GM21360 (cell line): Measurements from ENCODE around the gene CARMIL3.

Experiments used
- ATAC-seq: cut with Tn5 transposase; IDR thresholded peaks from one replicate; pipeline ENCODE4 v1.9.1; 2021; ENCODE audit warnings: mild to moderate bottlenecking, moderate library complexity; ENCODE audit not compliant: unreplicated experiment

The CARMIL3 gene

GRCh38 chr14:24062216-24062980 lies 10.6 kb downstream of the CARMIL3 start:
- no peak for ATAC-seq

DNA sequence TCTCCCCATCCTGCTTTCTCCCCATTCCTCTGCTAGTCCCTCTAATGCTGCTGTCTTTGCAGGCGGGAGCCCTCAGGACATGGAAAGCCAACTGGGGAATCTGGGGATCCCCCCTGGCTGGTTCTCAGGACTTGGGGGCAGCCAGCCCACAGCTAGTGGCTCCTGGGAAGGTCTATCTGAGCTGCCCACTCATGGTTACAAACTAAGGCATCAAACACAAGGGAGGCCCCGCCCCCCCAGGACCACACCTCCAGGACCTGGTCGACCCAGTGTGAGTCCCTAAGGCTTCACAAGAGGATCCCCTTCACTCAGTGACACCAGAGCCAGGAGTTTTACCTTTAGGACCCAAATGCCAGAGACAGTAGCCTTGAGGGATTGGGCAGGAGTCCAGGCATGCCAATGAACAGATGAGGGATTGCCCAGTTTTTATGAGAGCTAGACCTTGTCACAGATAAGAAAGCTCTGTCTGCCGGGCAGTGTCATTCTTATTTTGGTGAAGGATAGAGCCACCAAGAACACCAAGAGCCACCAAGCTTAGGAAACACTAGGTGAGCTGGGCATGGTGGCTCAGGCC lies 11.5 kb downstream of the CARMIL3 start:
- ATAC-seq: no peak

DNA sequence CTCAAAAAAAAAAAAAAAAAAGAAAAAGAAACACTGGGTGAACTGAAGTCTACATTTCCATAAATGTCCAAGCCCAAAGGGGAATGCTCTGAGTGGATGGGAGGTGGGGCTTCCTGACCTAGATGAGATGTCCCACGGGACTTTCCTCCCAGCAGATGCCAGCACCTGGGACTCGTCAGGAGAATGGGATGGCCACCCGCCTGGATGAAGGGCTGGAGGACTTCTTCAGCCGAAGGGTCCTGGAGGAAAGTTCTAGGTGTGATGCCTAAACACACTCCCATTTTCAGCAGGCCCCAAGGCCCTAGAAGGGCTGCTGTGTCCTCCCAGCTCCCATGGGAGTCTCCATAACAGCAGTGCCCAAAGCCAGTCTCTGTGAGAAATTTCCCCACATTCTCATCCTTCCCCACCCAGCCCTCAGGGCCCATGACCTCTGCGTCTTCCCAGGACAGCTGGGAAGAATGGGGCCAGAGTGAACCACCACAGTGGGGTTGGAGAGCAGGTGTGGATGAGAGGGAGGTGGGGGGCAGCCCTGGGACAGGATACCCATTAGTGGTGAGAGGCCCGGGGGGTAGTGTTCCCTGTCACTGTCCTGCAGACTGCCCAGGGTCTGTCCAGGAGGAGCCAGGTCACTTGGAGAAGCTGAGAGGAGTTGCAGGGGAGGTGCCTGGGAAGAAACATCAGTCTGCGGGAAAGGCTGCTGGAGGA lies 12.4 kb downstream of the CARMIL3 start:
- no peak for ATAC-seq

GRCh38 chr14:24064856-24065255 lies 13.0 kb downstream of the CARMIL3 start:
- no peak for ATAC-seq

DNA sequence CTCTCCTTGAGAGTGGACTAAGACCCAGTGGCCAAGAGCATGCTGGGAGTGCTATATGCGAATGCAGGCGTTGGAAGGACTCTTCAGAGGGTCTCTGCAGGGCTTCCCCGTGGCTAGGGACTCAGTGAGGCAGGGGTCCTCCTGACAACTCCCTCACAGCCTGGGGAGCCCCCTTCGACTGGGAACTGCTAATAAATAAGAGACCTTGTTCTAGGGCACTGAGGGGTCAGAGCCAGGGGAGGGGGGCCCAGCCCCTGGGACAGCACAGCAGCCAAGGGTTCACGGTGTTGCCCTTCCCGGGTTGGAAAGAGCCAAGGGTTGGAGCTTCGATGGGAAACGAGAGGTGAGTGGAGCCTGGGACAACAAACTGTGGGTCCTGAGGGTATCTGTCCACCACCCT lies 13.6 kb downstream of the CARMIL3 start:
- ATAC-seq: no peak

DNA sequence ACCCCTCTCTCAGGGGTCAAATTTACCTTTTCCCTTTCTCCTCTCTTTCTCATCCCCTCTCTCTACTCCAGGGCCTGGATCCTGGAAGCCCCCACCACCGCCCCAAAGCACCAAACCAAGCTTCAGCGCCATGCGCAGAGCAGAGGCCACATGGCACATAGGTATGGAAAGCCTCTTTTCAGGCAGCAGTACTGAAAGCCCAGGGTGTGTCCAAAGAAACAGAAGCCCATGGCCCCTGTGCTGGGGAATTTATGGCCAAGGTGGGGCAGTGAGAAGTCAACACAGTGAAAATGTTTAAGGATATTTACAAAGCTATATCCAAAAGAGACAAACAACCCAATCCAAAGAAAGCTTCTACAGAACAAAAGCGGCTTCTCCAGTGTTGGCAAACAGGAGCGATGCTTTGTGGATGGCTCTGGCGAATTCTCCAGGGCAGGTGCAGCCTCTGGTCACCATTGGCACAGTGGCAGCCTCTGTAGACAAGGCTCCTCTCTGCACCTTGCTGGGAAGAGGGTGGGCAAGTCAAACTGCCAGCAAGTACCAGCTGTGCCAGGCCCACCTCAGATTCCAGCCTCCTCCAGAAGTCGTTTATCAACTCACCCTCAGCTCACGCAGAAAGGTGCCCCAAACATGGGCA lies 14.8 kb downstream of the CARMIL3 start:
- no peak for ATAC-seq

- no peak for ATAC-seq
These were observed 15.6 kb downstream of the CARMIL3 start for GRCh38 chr14:24067133-24068082.

GRCh38 chr14:24068711-24069410 lies 17.1 kb downstream of the CARMIL3 start:
- ATAC-seq: no peak

- ATAC-seq: no peak
These were observed 17.6 kb downstream of the CARMIL3 start for GRCh38 chr14:24069411-24069735.

GRCh38 chr14:24070285-24071143 lies 18.7 kb downstream of the CARMIL3 start:
- ATAC-seq: no peak

- ATAC-seq: no peak
These were observed 19.4 kb downstream of the CARMIL3 start, which contains the start of gene CPNE6 for GRCh38 chr14:24071144-24071697. Gene CPNE6 (plus strand): TSS chr14:24071562. CDS start chr14:24072937, 1,375 bp downstream.

- ATAC-seq: no peak
These were observed 20.1 kb downstream of the CARMIL3 start for GRCh38 chr14:24071836-24072430.

- ATAC-seq: no peak
These were observed 20.6 kb downstream of the CARMIL3 start for GRCh38 chr14:24072436-24072835.

GRCh38 chr14:24072881-24073877 lies 21.4 kb downstream of the CARMIL3 start:
- ATAC-seq: no peak

DNA sequence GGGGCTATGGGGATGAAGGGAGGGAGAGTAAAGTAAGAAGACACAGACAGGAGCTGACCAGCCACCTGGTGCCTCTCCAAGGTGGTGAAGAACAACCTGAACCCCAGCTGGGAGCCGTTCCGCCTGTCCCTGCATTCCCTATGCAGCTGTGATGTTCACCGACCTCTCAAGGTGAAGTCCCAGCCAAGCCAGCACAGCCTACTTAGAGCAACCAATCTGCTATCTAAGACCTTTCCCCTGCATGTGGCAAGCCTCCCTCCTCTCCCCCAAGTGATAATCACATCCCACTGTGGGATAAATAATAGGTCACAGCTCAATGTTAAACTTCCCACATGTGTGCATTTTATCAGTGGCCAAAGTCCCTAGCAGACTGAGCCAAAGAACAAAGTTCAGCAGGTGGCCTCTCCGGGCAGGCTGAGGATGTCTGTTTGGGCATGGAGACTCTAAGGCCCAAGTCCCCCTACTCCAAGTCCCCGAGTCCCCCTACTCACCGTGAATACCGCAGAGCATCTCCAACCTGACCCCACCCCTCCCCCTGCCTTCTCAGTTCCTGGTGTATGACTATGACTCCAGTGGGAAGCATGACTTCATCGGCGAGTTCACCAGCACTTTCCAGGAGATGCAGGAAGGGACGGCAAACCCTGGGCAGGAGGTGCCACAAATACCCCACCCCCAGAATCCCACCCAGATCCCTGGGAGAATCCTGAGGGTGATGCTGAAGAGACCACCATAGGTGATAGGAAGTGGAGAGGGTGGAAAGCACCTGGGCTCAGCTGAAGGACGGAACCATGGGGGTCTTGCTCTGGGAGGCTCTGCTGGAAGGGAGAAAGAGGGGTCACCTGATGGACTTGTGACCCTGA lies 23.0 kb downstream of the CARMIL3 start:
- ATAC-seq: no peak
